HG02759 (cell line): ENCODE data around the gene NKX2-1.
A peak's percentile ranks its signal among the peaks of the same experiment; 100 is the strongest.
"Not testable (repeated sequence)": the region's sequence is repeated elsewhere in the genome, so short reads cannot be mapped to it uniquely, and the experiment has no call there.

Experiments used
- ATAC-seq: cut with Tn5 transposase; IDR thresholded peaks from one replicate; pipeline ENCODE4 v1.9.1; 2021; ENCODE audit warnings: mild to moderate bottlenecking, moderate library complexity; ENCODE audit not compliant: unreplicated experiment

NKX2-1 gene

GRCh38 chr14:36505892-36506731, 13.9 kb downstream of the NKX2-1 start:
- no peak for ATAC-seq

GRCh38 chr14:36505181-36505815, 14.7 kb downstream of the NKX2-1 start:
- peak; percentile 80 for ATAC-seq

GRCh38 chr14:36504771-36505175, 15.3 kb downstream of the NKX2-1 start:
- no peak for ATAC-seq

GRCh38 chr14:36503771-36504741, 16.0 kb downstream of the NKX2-1 start:
- ATAC-seq = no peak

- ATAC-seq = no peak
Measured at GRCh38 chr14:36502558-36503508, 17.2 kb downstream of the NKX2-1 start.

- ATAC-seq = no peak
Measured at GRCh38 chr14:36498938-36499337, 21.1 kb downstream of the NKX2-1 start.

- no peak for ATAC-seq
Measured at GRCh38 chr14:36496346-36496745, 23.7 kb downstream of the NKX2-1 start.

- ATAC-seq = no peak
Measured at GRCh38 chr14:36495666-36496065, 24.4 kb downstream of the NKX2-1 start.

- no peak for ATAC-seq
Measured at GRCh38 chr14:36493761-36494160, 26.3 kb downstream of the NKX2-1 start.

GRCh38 chr14:36485773-36486172, 34.3 kb downstream of the NKX2-1 start:
- peak; percentile 48 for ATAC-seq

GRCh38 chr14:36479344-36479743, 40.7 kb downstream of the NKX2-1 start:
- no peak for ATAC-seq

GRCh38 chr14:36478782-36479181, 41.2 kb downstream of the NKX2-1 start:
- ATAC-seq = peak; percentile 65

- no peak for ATAC-seq
Measured at GRCh38 chr14:36477266-36477665, 42.8 kb downstream of the NKX2-1 start.

- ATAC-seq = not testable (repeated sequence)
Measured at GRCh38 chr14:36476061-36476460, 44.0 kb downstream of the NKX2-1 start.

GRCh38 chr14:36474593-36474992, 45.4 kb downstream of the NKX2-1 start:
- no peak for ATAC-seq

- no peak for ATAC-seq
Measured at GRCh38 chr14:36471431-36471830, 48.6 kb downstream of the NKX2-1 start.

- no peak for ATAC-seq
Measured at GRCh38 chr14:36467332-36467731, 52.7 kb downstream of the NKX2-1 start.
